Measurements from ENCODE around the gene ERVH48-1.
"Not testable (repeated sequence)": the region's sequence is repeated elsewhere in the genome, so short reads cannot be mapped to it uniquely, and the experiment has no call there.

Gene ERVH48-1

DNA sequence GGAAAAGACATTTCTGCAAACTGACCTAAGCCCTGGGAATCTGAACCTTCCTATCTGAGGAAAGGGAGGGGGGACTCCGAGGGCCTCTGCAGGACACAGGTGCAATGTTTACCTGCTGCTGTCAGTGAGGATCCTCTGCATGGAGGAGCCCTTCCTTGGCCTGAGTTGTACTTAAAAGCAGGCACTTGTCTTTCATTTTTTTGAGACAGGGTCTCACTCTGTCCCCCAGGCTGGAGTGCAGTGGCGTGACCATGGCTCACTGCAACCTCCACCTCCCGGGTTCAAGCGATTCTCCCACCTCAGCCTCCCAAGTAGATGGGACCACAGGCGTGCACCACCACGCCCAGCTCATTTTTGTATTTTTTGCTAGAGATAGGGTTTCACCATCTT lies 13.2 kb upstream of the ERVH48-1 start:
- DNase-seq (ENCODE audit: low spot score) = not testable (repeated sequence)

DNA sequence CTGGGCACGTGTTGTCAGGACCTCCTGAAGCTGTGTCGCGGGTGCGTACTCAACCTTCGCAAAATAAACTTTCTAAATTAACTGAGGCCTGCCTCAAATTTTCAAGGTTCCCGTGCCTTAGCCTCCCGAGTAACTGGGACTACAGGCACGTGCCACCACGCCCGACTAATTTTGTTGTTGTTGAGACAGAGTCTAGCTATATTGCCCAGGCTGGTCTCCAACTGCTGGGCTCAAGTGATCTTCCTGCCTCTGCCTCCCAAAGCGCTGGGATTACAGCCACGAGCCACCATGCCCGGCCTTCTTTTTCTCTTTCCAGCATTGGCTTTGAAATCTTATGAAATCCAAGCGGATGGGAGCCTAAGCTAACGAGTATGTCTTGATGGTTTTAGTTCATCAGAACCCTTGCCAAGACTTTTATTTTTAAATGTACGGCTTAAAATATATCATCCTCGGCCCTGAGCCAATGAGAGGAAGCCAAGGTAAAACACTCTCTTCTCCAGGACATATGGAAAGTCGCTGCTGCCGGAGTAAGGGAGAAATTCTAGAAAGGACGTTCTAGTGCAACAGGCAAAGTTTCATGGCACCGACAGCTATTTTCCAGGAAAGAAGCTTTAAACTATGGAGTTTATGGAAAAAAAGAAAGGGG lies 12.7 kb upstream of the ERVH48-1 start:
- no peak for DNase-seq (ENCODE audit: low spot score)

DNA sequence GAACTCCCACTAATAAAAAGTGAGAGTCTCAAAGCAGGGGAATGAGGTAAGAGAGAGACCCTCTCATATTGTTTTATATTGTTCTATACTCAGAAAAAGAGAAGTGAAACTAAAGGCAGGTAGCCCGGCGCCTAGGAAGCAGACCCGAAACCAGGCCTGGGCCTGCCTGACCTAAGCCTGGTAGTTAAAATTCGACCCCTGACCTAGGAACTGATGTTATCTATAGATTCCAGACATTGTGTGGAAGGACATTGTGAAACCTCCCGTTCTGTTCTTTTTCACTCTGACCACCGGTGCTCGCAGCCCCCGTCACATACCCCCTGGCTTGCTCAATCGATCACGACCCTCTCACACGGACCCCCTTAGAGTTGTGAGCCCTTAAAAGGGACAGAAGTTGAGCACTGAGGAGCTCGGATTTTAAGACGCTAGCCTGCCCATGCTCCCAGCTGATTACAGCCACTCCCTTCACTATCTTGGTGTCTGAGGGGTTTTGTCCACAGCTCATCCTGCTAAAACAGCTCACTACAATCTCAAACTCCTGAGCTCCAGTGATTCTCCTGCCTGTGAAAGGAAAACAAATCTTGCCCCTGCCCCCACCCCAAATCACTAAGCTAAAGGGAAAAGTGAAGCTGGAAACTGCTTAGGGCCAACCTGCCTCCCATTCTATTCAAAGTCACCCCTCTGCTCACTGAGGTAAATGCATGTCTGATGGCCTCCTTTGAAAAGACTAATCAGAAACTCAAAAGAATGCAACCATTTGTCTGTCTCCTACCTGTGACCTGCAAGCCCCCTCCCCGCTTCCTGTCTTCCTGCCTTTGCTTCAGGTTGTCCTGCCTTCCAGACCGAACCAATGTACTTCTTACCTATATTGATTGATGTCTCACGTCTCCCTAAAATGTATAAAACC lies 11.9 kb upstream of the ERVH48-1 start:
- not testable (repeated sequence) for DNase-seq (ENCODE audit: low spot score)

DNA sequence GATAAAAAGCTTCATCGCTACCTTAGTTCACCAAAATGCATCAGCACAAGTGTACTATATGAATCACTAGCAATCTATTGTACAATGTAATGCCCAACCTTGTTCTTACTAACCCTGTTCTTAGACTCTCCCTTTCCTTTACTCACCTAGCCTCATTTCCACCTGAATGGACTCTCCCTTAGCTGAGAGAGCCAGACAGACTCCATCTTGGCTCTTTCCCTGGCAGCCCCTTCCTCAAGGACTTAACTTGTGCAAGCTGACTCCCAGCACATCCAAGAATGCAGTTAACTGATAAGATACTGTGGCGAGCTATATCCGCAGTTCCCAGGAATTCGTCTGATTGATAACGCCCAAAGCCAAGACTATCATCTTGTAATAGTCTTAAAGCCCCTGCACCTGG lies 10.9 kb upstream of the ERVH48-1 start:
- DNase-seq (ENCODE audit: low spot score) = not testable (repeated sequence)

DNA sequence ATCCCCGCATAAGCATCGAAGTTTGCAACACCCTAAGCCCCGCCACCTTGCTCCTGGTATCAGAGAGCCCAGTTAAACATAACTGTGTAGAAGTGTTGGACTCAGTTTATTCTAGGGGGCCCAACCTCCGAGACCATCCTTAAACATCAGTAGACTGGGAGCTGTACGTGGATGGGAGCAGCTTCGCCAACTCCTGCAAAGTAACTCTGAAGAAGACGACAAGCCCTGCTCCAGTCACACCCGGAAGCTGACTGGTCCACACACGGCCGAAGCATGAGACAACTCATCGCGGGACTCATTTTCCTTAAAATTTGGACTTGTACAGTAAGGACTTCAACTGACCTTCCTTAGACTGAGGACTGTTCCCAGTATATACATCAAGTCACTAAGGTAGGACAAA lies 8.5 kb upstream of the ERVH48-1 start:
- not testable (repeated sequence) for DNase-seq (ENCODE audit: low spot score)

DNA sequence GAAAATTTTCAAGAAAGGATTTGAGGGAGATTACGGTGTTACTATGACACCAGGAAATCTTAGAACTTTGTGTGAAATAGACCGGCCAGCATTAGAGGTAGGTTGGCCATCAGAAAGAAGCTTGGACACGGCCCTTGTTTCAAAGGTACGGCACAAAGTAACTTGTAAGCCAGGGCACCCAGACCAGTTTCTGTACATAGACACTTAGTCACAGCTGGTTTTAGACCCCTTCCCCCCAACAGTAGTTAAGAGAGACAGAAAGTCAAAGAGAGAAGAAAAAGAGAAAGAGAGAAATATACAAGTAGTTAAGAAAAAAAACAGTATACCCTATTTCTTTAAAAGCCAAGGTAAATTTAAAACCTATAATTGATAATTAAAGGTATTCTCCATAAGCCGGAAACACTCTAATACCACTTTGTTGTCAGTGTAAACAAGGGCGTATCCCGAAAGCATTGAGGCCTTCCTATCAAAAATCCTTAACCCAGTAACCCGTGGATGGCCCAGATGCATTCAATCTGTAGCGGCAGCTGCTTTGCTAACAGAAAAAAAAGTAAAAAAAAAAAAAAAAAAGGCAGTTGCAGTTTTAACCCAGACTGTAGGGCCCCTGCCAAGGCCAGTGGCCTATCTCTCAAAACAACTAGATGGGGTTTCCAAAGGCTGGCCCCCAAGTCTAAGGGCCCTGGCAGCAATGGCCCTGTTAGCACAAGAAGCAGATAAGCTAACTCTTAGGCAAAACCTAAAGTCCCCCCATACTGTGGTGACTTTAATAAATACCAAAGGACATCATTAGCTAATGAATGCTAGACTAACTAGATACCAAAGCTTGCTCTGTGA lies 7.9 kb upstream of the ERVH48-1 start:
- not testable (repeated sequence) for DNase-seq (ENCODE audit: low spot score)

DNA sequence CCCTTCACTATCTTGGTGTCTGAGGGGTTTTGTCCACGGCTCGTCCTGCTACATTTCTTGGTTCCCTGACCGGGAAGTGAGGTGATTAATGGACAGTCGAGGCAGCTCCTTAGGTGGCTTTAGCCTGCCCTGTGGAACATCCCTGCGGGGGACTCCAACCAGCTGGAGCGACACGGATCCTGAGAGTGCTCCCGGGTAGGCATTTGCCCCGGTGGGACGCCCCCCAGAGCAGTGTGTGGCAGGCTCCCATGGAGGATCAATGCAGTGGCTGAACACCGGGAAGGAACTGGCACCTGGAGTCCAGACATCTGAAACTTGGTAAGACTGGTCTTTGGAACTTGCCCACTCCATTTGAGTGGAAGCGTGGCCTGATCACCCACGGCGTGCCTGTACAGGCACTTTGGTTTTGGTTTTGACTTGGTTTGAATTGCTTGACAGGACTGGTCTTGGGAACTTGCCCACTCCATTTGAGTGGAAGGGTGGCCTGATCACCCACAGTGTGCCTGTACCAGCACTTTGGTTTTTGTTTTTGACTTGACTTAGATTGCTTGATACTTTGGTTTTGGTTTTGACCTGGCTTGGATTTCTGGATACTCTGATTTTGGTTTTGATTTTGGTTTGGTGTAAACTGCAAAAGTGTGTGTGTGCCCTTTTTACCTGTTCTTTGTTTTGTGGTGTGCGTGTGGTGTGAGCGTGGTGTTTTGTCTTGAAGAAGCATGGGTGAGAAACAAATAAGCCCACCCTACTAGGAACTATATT lies 7.1 kb upstream of the ERVH48-1 start:
- not testable (repeated sequence) for DNase-seq (ENCODE audit: low spot score)

DNA sequence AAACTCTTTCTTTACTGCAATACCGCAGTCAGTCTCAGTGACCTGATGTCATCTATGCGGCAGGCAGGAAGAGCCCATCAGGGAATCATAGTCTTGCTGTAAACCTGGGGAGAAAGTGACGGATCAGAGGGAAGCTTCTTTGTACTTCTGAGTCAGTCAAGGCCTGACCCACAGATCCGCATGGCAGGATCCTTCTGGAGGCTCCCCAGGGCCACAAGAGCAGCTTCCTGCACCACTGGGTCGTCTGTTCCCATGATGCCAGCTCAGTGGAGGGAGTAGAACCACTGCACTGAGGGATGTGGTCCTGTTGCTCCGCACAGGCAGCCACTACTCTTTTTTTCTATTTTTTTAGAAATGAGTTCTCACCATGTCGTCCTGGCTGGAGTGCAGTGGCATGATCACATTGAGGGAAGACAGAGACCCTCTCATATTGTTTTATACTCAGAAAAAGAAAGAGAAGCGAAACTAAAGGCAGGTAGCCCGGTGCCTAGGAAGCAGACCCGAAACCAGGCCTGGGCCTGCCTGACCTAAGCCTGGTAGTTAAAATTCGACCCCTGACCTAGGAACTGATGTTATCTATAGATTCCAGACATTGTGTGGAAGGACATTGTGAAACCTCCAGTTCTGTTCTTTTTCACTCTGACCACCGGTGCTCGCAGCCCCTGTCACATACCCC lies 6.3 kb upstream of the ERVH48-1 start:
- no peak for DNase-seq (ENCODE audit: low spot score)

DNA sequence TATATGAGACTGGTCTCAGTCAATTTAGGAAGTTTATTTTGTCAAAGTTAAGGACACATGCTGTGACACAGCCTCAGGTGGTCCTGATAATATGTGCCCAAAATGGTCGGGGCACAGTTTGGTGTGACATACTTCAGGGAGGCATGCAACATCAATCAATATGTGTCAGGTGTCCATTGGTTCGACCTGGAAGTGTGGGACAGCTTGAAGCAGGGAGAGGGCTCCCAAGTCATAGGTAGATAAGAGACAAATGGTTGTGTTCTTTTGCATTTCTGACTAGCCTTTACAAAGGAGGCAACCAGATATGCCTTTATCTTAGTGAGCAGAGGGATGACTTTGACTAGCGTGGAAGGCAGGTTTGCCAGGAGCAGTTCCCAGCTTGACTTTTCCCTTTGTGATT lies 4.5 kb upstream of the ERVH48-1 start:
- DNase-seq (ENCODE audit: low spot score) = no peak

DNA sequence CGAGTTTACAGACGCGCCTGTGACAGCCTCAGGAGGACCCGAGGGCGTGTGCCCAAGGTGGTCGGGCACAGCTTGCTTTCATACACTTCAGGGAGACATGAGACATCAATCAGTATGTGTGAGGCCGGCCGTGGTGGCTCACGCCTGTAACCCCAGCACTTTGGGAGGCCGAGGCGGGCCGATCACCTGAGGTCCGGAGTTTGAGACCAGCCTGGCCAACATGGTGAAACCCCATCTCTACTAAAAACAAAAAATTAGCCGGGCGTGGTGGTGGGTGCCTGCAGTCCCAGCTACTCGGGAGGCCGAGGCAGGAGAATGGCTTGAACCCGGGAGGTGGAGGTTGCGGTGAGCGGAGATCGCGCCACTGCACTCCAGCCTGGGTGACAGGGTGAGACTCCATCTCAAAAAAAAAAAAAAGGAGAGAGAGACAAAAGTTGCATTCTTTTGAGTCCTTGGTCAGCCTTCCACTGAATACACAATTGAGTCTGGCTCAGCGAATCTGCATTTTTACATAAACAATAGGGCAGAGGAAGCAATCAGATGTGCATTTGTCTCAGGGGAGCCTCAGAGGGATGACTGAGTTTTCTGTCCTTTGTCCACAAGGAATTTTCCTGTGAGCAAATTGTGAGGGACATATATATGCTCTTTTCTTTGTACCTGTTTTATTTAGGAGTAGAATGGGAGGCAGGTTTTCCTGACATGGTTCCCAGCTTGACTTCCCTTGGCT lies 2.2 kb upstream of the ERVH48-1 start:
- not testable (repeated sequence) for DNase-seq (ENCODE audit: low spot score)

DNA sequence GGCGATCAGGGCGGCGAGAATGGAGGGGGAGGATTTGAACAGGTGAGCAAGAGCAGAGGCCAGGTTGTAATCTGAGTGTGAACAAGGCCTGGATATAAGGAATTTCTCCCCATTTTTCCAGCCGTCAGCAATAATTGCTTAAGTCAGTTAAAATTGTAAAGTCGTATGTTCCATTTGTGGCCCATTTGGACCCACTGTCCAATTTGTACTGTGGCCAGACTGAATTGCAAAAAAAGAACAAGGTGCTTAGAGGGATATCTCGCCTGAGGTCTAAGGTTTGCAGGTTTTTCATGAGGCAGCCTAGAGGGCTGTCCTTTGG lies 1.0 kb downstream of the ERVH48-1 start:
- DNase-seq (ENCODE audit: low spot score) = no peak

DNA sequence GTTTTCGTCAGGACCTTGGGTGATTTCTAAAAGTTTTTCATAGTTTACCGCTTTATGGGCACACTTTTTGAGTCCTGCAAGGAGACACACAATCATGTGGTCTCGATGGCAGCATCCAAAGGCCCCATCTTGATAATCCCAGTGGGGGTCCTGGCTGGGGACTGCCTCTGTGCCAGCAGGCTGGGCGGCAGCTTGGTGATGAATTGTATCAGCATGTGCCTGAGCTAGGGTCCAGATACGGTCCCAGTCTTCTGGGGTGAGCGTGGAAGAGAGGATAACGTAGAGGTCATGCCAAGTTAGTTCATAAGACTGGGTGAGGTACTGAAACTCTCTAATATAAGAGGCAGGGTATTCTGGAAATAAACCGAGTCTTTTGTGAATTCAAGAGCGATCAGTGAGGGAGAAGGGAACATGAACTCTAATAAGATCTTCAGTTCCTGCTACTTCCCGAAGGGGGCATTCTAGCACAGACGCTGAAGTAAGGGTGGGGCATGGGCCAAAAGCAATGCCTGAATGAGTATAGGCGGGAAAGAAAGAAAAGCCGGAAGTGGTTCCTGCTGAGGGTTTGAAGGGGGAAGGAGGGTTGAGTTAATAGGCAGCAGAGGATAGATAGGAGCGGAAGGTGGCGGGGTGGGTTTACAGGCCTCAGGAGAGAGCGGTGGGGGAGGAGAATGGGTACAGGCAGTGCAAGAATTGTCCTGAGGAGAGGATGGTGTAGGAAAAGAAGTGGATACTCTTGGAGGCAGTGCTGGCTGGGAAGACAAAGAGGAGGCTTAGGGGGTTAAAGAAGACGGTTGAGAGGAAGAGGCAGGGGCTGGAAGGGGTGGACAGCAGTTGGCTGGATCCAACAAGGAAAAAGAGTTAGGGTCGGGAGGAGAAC lies 1.6 kb downstream of the ERVH48-1 start:
- DNase-seq (ENCODE audit: low spot score) = peak; percentile 78

DNA sequence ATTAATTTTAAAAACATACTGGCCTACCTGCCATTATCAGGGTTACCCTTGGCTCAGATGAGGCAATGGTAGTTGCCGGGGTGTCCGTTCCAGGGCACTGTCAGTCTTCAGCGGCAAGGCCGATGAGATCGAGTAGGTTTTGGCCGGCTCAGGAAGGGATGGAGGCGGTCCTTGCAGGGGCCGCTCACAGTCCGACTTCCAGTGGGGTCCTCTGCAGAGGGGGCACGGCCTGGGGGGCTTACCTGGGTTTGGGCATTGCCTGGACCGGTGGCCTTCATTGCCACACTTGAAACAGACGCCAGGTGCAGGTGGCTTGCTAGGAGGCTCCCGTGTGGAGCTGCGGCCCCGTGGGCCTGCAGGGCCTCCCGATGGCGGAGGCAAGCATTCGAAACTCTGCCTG lies 2.5 kb downstream of the ERVH48-1 start:
- no peak for DNase-seq (ENCODE audit: low spot score)

DNA sequence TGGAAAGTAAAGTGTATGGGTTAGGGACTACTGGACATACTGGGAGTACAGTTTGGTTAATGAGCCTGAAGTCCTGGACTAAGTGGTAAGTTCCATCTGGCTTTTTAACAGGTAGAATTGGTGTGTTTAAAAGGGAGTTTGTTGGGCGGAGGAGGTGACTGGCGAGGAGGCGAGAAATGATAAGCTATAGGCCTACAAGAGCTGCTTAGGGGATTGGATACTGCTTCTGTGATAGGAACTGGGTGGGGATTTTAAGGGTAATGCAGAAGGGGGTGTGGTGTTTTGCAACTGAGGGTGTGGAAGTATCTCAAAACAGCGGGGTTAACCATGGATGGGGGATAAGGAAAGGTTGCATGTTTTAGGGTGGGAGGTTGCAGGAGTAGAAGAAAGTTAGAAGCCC lies 3.5 kb downstream of the ERVH48-1 start:
- DNase-seq (ENCODE audit: low spot score) = no peak

DNA sequence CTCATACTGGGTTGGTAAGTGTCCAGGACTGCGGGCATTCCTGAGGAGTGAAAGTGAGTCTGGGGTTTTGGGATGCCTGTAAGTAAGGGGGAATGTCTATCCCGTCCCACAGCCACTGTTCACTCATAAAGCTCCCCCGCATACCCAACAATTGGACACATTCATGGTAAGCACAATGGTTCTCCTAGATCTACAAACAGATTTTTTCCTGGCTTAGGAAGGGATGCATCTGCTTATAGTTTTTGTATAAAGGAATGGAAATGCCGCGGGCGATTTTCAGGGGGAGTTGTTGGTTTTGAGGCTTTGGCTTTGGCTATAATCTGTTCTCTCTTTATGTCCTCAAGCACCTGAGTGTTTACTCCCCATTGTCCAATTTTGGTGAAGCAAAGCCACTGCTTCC lies 7.1 kb downstream of the ERVH48-1 start:
- no peak for DNase-seq (ENCODE audit: low spot score)

DNA sequence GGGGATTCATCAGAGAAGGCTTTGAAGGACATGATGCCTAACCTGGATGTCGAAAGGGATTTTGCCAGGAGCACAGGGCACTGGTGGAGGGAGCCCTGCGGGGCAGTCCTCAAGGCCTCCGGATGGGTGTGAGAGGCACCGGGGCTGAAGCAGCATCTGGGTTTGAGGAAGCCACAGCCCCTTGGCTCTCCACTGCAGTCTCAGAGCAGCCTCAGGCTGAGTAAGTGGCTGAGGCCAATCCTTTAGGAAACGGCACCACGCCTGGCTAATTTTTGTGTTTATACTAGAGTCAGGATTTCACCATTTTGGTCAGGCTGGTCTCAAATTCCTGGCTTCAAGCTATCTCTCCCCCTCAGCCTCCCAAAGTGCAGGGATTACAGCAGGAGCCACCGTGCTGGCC lies 12.0 kb downstream of the ERVH48-1 start:
- DNase-seq (ENCODE audit: low spot score) = no peak

DNA sequence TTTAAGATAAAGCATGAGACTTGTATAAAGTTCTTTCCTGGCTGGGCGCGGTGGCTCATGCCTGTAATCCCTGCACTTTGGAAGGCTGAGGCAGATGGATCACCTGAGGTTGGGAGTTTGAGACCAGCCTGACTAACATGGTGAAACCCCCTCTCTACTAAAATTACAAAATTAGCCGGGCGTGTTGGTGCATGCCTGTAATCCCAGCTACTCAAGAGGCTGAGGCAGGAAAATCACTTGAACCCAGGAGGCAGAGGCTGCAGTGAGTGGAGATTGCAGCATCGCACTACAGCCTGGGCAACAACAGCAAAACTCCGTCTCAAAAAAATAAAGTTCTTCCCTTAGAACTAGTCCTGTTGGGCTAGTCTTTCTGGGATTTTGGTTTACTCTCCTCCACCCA lies 13.5 kb downstream of the ERVH48-1 start:
- not testable (repeated sequence) for DNase-seq (ENCODE audit: low spot score)

DNA sequence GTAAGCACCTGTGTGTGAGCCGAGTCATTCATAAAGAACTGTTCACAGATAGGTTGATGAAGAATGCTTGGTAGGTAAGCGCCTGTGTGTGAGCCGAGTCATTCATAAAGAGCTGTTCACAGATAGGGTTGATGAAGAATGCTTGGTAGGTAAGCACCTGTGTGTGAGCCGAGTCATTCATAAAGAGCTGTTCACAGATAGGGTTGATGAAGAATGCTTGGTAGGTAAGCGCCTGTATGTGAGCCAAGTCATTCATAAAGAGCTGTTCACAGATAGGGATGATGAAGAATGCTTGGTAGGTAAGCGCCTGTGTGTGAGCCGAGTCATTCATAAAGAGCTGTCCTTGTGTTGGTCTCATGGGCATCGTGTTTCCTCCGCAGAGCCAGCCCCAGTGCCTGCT lies 16.9 kb downstream of the ERVH48-1 start:
- DNase-seq (ENCODE audit: low spot score) = not testable (repeated sequence)

DNA sequence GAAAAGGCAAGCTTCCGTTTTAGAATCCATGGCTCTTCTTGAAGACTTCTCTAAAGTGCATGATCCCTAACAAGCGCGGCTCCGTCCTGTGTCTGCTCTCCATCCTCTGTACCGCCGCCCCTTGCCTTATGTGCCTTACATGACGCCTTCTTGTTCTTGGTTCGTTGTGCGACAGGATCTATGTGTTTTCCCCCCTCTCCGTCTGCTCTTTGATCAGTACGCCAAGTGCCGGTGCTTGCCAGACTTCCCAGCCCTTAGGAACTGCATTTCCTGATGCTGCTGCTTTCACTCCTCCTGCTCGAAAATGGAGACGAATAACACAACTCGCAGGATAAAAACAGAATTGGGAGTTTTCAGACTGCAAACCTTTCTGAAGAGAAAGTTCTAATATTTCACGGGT lies 19.2 kb downstream of the ERVH48-1 start:
- DNase-seq (ENCODE audit: low spot score) = no peak

DNA sequence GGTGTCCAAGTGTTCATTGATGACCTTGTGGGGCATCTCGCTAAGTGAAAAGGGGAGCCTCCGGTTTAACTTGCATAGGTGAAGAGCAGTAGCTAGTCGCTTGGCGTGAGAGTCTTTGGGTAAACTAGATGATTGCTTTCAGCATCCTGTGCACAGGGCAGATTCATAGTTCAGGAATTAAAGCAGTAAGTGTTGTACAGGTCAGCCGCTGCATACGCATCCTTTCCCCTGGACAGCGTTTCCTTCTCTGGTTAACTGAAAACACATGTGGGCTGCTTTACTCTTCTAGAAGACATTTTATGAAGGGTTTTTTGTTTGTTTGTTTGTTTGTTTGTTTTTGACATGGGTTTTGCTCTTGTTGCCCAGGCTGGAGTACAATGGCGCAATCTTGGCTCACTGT lies 20.2 kb downstream of the ERVH48-1 start:
- no peak for DNase-seq (ENCODE audit: low spot score)

Data from CD4-positive, alpha-beta T cell treated with Interleukin-6 at 100 ng/mL for 8 hours (primary cell).